Right atrium auricular region (tissue), 2 donors: Measurements from ENCODE around the gene TOX2. TPM values are rescaled to one million over a fixed set of nuclear protein-coding genes. Genes with fewer than 3 reads are reported as not detected.

Experiments used
- DNase-seq: peaks from one replicate; pipeline ENCODE4 v3.0.0-alpha.2; 2019; ENCODE audit warnings: low spot score
- H3K27ac ChIP-seq, 2 donors: fragments of 200-600 bp; sonication (generic); 1 replicate in 1 of 2; 2 replicates in 1 of 2; pipeline ENCODE4 v1.5.1; 2016 to 2019
- H3K27me3 ChIP-seq, 2 donors: fragments of 200-600 bp; sonication (generic); one replicate each; pipeline versions ENCODE4 v1.5.1 to v1.6.0; 2017 to 2019
- H3K36me3 ChIP-seq: fragments of 200-600 bp; sonication (generic); one replicate; pipeline ENCODE4 v1.5.1; 2016
- H3K4me1 ChIP-seq, 2 donors: fragments of 200-600 bp; sonication (generic); one replicate each; pipeline versions ENCODE4 v1.5.1 to v1.6.0; 2017 to 2019
- H3K4me3 ChIP-seq, 2 donors: fragments of 200-600 bp; sonication (generic); 1 replicate in 1 of 2; 2 replicates in 1 of 2; pipeline ENCODE4 v1.5.1; 2017 to 2019; ENCODE audit warnings: mild to moderate bottlenecking in 1 of 2, moderate library complexity in 1 of 2
- H3K9me3 ChIP-seq, 2 donors: fragments of 200-600 bp; sonication (generic); one replicate each; pipeline ENCODE4 v1.5.1; 2019
- total RNA-seq, 2 donors: library from RNA; depleted of rRNA; stranded (reverse); fragments of >200 nt; gene quantifications; one replicate each; pipeline ENCODE4 v1.1.0, GENCODE V29; 2016
- TF ChIP-seq, protein P1 (sequence below), 2 donors: fragments of 200-600 bp; sonication (generic); IDR thresholded peaks; one replicate each; pipeline ENCODE4 v1.5.1; 2019; ENCODE audit warnings: antibody characterized with exemption in 2 of 2

The TOX2 gene
- total RNA-seq, 2 donors from 2014 or later: 0.30 to 0.63 TPM

- Histone ChIP-seq H3K4me3 (no peak overlapping the region), H3K27ac (no peak overlapping the region), H3K9me3 (no peaks in the 10 kb centered on the region), H3K4me1 (peaks cover 0 to 16% of the 10 kb centered on the region in 2 donors), H3K36me3 (no peaks in the 10 kb centered on the region), H3K27me3 (no peaks in the 10 kb centered on the region)
- TF ChIP-seq, protein P1, sequence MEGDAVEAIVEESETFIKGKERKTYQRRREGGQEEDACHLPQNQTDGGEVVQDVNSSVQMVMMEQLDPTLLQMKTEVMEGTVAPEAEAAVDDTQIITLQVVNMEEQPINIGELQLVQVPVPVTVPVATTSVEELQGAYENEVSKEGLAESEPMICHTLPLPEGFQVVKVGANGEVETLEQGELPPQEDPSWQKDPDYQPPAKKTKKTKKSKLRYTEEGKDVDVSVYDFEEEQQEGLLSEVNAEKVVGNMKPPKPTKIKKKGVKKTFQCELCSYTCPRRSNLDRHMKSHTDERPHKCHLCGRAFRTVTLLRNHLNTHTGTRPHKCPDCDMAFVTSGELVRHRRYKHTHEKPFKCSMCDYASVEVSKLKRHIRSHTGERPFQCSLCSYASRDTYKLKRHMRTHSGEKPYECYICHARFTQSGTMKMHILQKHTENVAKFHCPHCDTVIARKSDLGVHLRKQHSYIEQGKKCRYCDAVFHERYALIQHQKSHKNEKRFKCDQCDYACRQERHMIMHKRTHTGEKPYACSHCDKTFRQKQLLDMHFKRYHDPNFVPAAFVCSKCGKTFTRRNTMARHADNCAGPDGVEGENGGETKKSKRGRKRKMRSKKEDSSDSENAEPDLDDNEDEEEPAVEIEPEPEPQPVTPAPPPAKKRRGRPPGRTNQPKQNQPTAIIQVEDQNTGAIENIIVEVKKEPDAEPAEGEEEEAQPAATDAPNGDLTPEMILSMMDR (IDR thresholded peaks at IDR 0.05): no peak
- DNase-seq: peak; percentile 34
Measured at GRCh38 chr20:44079291-44079690, 164.6 kb downstream of the TOX2 start.

GRCh38 chr20:44080064-44080463, 165.4 kb downstream of the TOX2 start:
- Histone ChIP-seq H3K27me3 (no peaks in the 10 kb centered on the region), H3K4me1 (peaks cover 0 to 16% of the 10 kb centered on the region in 2 donors), H3K27ac (no peak overlapping the region), H3K9me3 (no peaks in the 10 kb centered on the region), H3K36me3 (no peaks in the 10 kb centered on the region), H3K4me3 (no peak overlapping the region)
- TF ChIP-seq, protein P1 (IDR thresholded peaks at IDR 0.05): no peak
- no peak for DNase-seq

GRCh38 chr20:44080646-44081267, 166.1 kb downstream of the TOX2 start:
- Histone ChIP-seq H3K27me3 (no peaks in the 10 kb centered on the region), H3K27ac (no peak overlapping the region), H3K4me1 (peaks cover 0 to 16% of the 10 kb centered on the region in 2 donors), H3K4me3 (no peak overlapping the region), H3K36me3 (no peaks in the 10 kb centered on the region), H3K9me3 (no peaks in the 10 kb centered on the region)
- peak; percentile 80 for DNase-seq
- TF ChIP-seq, protein P1 (IDR thresholded peaks at IDR 0.05): peak; percentile 97

- H3K9me3 ChIP-seq: no peaks in the 10 kb centered on the region
- peak; percentile 32 for DNase-seq
- no peak overlapping the region for H3K4me3 ChIP-seq
- H3K27me3 ChIP-seq: no peaks in the 10 kb centered on the region
- H3K4me1 ChIP-seq: peaks cover 0 to 16% of the 10 kb centered on the region in 2 donors
- H3K36me3 ChIP-seq: no peaks in the 10 kb centered on the region
- no peak overlapping the region for H3K27ac ChIP-seq
- TF ChIP-seq, protein P1 (IDR thresholded peaks at IDR 0.05): no peak
Measured at GRCh38 chr20:44081476-44081875, 166.8 kb downstream of the TOX2 start.

- Histone ChIP-seq H3K4me1 (peaks cover 0 to 16% of the 10 kb centered on the region in 2 donors), H3K36me3 (no peaks in the 10 kb centered on the region), H3K9me3 (no peaks in the 10 kb centered on the region), H3K4me3 (no peak overlapping the region), H3K27me3 (no peaks in the 10 kb centered on the region), H3K27ac (no peak overlapping the region)
- DNase-seq: peak; percentile 42
- TF ChIP-seq, protein P1 (IDR thresholded peaks at IDR 0.05): no peak
Measured at GRCh38 chr20:44081888-44082287, 167.2 kb downstream of the TOX2 start.
